ENCODE results near the gene FUT2. TPM values are rescaled to one million over a fixed set of nuclear protein-coding genes. Genes with fewer than 3 reads are reported as not detected.

Gene FUT2
- total RNA-seq, 1 experiment from 2014 or later, result 12.5 TPM

DNA sequence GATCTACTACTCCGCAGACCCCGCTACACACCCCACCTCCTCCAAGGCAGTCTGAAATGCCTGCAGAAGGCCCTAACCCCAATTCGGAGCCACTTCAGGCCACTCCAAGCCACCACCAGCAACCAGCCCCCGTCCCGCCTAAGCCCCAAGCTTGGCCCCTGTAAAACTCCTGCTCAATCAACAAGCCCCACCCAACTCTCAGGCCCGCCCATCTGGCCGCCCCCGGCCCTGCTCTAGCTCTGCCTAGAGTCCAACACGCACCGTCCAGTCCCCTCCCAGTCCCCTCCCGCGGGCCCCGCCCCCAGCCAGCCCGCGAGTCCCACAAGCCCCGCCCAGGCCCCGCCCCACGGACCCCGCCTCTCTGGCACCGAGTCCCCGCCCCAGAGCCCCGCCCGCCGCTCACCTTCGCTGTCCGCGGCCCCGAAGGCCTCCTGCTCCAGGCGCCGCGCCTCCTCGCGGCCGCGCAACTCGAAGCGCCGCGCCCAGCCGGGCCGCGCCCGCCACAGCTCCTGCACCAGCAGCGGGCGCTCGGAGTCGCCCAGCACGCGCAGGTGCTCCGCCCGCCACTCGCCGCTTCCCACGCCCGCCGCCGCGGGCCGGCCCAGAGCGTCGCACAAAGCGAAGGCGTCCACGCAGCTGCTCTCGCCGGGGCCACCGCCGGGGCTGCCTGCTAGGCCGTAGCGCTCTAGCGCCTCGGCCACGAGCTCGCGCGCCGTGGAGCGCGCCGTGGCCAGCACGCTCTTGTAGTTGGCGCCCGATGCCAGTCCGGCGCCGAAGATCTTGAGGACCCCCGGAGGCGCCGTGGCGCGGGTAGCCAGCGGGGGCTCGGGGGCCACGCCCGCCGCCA lies 43.0 kb downstream of the FUT2 start:
- H2AFZ ChIP-seq (ENCODE audit: low read depth, low read length, poor library complexity, severe bottlenecking), result no peak overlapping the region
- DNase-seq (ENCODE audit: low read depth, low spot score), result peak; percentile 82
- no peaks in the 10 kb centered on the region for H3K27me3 ChIP-seq (ENCODE audit: insufficient read depth, low read length)
- BruUV-seq (replicated peaks), result no TSS peak
- peaks cover 25 to 40% of the 10 kb centered on the region in 2 experiments for H3K4me1 ChIP-seq (ENCODE audit: control insufficient read depth in 1 of 2, insufficient read depth in 2 of 2, low read length in 2 of 2)
- peak overlapping the region; percentile 53 for H3K27ac ChIP-seq (ENCODE audit: low read depth, low read length)
- H3K9ac ChIP-seq (ENCODE audit: low read length), result peak overlapping the region; percentile 35
- TF ChIP-seq EGR1 (IDR thresholded peaks at IDR 0.05; ENCODE audit: low read depth), result peak; percentile 57; the same call in 1 of the 2 replicates
- TF ChIP-seq, protein P1, sequence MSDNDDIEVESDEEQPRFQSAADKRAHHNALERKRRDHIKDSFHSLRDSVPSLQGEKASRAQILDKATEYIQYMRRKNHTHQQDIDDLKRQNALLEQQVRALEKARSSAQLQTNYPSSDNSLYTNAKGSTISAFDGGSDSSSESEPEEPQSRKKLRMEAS (IDR thresholded peaks at IDR 0.05), result peak; percentile 81; the same call in 1 of the 2 replicates
- peak; percentile 43 for TF ChIP-seq POLR2AphosphoS5 (IDR thresholded peaks at IDR 0.05; ENCODE audit: low read depth, low read length)
- 0 out of 2 replicates have a peak, but pooled peaks have one; percentile 41 for TF ChIP-seq SP1 (IDR thresholded peaks at IDR 0.05; ENCODE audit: low read depth)
- TF ChIP-seq YY1 (IDR thresholded peaks at IDR 0.05; ENCODE audit: extremely low read depth, insufficient replicate concordance, low read depth, low read length), result peak; percentile 48
- peak; percentile 35; the same call in 1 of the 2 replicates for TF ChIP-seq ZFX (IDR thresholded peaks at IDR 0.05)
- TF ChIP-seq CTCF (IDR thresholded peaks at IDR 0.05 in 2 of 3, conservative IDR thresholded peaks at IDR 0.05 in 1 of 3; ENCODE audit: borderline replicate concordance in 1 of 3, insufficient read depth in 1 of 3, low read depth in 2 of 3, low read length in 2 of 3), result peak in 2 of 3 experiments; percentile 34 to 60; a peak in 5 of 6 replicates
- no peak; the same call in 1 of the 2 replicates for TF ChIP-seq RAD21 (IDR thresholded peaks at IDR 0.05; ENCODE audit: low read depth)
- TF ChIP-seq, protein P2, sequence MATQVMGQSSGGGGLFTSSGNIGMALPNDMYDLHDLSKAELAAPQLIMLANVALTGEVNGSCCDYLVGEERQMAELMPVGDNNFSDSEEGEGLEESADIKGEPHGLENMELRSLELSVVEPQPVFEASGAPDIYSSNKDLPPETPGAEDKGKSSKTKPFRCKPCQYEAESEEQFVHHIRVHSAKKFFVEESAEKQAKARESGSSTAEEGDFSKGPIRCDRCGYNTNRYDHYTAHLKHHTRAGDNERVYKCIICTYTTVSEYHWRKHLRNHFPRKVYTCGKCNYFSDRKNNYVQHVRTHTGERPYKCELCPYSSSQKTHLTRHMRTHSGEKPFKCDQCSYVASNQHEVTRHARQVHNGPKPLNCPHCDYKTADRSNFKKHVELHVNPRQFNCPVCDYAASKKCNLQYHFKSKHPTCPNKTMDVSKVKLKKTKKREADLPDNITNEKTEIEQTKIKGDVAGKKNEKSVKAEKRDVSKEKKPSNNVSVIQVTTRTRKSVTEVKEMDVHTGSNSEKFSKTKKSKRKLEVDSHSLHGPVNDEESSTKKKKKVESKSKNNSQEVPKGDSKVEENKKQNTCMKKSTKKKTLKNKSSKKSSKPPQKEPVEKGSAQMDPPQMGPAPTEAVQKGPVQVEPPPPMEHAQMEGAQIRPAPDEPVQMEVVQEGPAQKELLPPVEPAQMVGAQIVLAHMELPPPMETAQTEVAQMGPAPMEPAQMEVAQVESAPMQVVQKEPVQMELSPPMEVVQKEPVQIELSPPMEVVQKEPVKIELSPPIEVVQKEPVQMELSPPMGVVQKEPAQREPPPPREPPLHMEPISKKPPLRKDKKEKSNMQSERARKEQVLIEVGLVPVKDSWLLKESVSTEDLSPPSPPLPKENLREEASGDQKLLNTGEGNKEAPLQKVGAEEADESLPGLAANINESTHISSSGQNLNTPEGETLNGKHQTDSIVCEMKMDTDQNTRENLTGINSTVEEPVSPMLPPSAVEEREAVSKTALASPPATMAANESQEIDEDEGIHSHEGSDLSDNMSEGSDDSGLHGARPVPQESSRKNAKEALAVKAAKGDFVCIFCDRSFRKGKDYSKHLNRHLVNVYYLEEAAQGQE (IDR thresholded peaks at IDR 0.05; ENCODE audit: low read depth), result no peak
- TF ChIP-seq CBX3 (IDR thresholded peaks at IDR 0.05; ENCODE audit: low read depth), result no peak
- peak overlapping the region in 1 of 2 experiments; percentile 18; a peak in 1 of 4 replicates for H3K4me3 ChIP-seq (replicated peaks in 1 of 2; ENCODE audit: low read depth in 1 of 2, low read length in 2 of 2)
- H3K36me3 ChIP-seq (ENCODE audit: control insufficient read depth in 1 of 2, insufficient read depth in 2 of 2, low read length in 2 of 2), result no peaks in the 10 kb centered on the region
- no peaks in the 10 kb centered on the region for H4K20me1 ChIP-seq (ENCODE audit: insufficient read depth)
- ChIA-PET RAD21 (ENCODE audit: low non-redundant PET in 1 of 2, low total read pairs in 2 of 2, uncharacterized antibody in 2 of 2, unreplicated experiment in 2 of 2) (interaction anchor here in 1 of 2 experiments (1.2 kb wide), 1 partner anchor 57 kb away, joined by 4 read pairs; no protein-coding TSS in a partner anchor), POLR2A (interaction anchor here (0.6 to 1.3 kb wide), 7 partner anchors 13 to 1151 kb away, joined by 3 to 11 read pairs (median 3); partner anchors contain the start of genes FUT1 and FUT2), CTCF (interaction anchor here (0.7 to 2.4 kb wide), 8 partner anchors 14 to 255 kb away, joined by 3 to 16 read pairs (median 5); partner anchors contain the start of genes CA11, FUT2, GYS1 and RUVBL2)
- no peaks in the 10 kb centered on the region for H3K9me3 ChIP-seq (ENCODE audit: control insufficient read depth in 1 of 2, insufficient read depth in 1 of 2, low read depth in 1 of 2, low read length in 2 of 2)
- H3K9me2 ChIP-seq (ENCODE audit: insufficient read depth), result no peaks in the 10 kb centered on the region
- intact Hi-C loops (cut with micrococcal nuclease), result loop anchor here (2.0 kb wide), 1 partner anchor 64 kb away; no protein-coding TSS in a partner anchor
- ATAC-seq, result peak; percentile 91
- H3K79me2 ChIP-seq (ENCODE audit: insufficient read depth, low read length), result no peaks in the 10 kb centered on the region
- H3K4me2 ChIP-seq (ENCODE audit: low read length), result peak overlapping the region; percentile 58

Measured in HCT116 (cell line).